Fibroblast of lung (primary cell): Measurements from ENCODE around the gene VAV2.

Source experiments
- EZH2 ChIP-seq: IDR thresholded peaks from 2 replicates; pipeline ENCODE4 v1.5.1; 2012; ENCODE audit warnings: low read length, control low read depth, mild to moderate bottlenecking; ENCODE audit errors: missing control alignments
- TF ChIP-seq, protein P1 (sequence below), 2 donors: IDR thresholded peaks in 1 of 2; conservative IDR thresholded peaks in 1 of 2; 1 replicate in 1 of 2; 2 replicates in 1 of 2; pipeline ENCODE4 v1.5.1; 2011 to 2012; ENCODE audit warnings: low read length in 2 of 2, control low read depth in 1 of 2, inconsistent platforms in 1 of 2, low read depth in 1 of 2, mild to moderate bottlenecking in 1 of 2

DNA sequence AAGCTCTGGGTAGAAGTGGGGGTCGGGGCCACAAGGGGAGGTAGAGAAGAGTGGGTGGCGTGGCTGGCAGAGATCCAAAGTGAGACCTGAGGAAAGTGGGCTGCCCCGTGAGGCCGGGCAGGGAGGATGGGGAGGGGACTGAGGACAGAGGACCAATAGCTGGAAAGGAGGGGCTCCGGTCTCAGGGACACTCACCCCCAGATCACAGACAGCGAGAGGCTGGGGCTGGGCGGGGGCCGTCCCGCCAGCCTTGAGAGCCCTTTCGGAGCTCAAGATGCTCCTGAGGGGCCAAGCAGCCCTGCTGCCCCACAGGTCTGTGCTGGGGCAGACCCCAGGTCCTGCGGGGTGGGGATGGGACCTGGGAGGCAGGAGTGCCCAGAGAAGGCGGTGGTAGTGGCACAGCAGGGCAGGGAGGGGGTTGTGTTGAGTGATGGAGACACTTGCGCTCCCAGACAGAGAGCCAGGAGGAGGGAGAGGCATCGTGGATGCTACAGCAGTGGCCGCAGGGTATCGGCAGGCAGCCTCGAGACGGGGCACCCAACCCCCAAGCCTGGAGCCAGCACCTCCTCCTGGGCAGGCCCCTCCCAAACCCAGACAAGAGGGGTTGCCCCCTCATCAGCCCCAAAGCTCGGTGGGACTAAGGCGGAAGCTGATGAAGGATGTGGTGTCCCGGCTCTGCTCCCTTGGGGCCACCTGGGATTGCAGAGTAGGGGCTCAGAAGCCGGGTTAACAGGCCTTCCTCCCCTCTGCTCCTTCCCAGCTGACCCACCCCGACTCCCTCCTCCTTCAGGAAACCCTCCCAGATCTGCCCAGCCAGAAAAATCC, 257.3 kb downstream of the VAV2 start:
- TF ChIP-seq EZH2: no peak
- TF ChIP-seq, protein P1, sequence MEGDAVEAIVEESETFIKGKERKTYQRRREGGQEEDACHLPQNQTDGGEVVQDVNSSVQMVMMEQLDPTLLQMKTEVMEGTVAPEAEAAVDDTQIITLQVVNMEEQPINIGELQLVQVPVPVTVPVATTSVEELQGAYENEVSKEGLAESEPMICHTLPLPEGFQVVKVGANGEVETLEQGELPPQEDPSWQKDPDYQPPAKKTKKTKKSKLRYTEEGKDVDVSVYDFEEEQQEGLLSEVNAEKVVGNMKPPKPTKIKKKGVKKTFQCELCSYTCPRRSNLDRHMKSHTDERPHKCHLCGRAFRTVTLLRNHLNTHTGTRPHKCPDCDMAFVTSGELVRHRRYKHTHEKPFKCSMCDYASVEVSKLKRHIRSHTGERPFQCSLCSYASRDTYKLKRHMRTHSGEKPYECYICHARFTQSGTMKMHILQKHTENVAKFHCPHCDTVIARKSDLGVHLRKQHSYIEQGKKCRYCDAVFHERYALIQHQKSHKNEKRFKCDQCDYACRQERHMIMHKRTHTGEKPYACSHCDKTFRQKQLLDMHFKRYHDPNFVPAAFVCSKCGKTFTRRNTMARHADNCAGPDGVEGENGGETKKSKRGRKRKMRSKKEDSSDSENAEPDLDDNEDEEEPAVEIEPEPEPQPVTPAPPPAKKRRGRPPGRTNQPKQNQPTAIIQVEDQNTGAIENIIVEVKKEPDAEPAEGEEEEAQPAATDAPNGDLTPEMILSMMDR (conservative IDR thresholded peaks at IDR 0.05 in 1 of 2, IDR thresholded peaks at IDR 0.05 in 1 of 2; ENCODE audit: low read depth in 1 of 2, low read length in 2 of 2): no peak
